ENCODE data around the gene ITPKC.

DNA sequence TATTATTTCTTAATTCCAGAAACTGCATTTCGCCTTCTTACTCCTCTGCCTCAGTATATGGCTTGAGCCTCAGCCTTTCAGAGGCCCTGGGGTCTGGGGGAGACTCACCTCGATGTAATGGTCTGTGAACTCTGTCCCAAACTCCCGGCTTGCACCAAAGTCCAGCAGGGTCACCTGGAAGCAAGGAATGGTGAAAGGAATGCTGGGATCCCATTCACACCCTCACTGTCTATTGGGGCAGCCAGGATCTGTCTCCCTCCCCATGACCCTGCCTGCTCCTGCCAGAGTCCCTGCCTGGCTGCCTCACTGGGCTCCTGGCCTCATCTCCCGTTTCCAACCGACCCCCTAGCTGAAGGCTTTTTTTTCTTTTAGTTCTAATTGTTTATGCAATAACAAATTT lies 21.0 kb upstream of the ITPKC start:
- TF ChIP-seq POLR2AphosphoS5 (IDR thresholded peaks at IDR 0.05) = no peak
- TF ChIP-seq, protein P1, sequence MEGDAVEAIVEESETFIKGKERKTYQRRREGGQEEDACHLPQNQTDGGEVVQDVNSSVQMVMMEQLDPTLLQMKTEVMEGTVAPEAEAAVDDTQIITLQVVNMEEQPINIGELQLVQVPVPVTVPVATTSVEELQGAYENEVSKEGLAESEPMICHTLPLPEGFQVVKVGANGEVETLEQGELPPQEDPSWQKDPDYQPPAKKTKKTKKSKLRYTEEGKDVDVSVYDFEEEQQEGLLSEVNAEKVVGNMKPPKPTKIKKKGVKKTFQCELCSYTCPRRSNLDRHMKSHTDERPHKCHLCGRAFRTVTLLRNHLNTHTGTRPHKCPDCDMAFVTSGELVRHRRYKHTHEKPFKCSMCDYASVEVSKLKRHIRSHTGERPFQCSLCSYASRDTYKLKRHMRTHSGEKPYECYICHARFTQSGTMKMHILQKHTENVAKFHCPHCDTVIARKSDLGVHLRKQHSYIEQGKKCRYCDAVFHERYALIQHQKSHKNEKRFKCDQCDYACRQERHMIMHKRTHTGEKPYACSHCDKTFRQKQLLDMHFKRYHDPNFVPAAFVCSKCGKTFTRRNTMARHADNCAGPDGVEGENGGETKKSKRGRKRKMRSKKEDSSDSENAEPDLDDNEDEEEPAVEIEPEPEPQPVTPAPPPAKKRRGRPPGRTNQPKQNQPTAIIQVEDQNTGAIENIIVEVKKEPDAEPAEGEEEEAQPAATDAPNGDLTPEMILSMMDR (IDR thresholded peaks at IDR 0.05) = no peak
